GM23248 (cell line): ENCODE measurements around the gene KLHL41. TPM values are rescaled to one million over a fixed set of nuclear protein-coding genes. Genes with fewer than 3 reads are reported as not detected.
A peak's percentile ranks its signal among the peaks of the same experiment; 100 is the strongest.

Source experiments
- DNase-seq: peaks from one replicate; pipeline ENCODE4 v3.0.0-alpha.2; 2015
- H2AFZ ChIP-seq: fragments of 200-600 bp; sonication (generic); 2 replicates; pipeline ENCODE4 v1.6.1; 2016; ENCODE audit warnings: antibody characterized with exemption
- H3F3A ChIP-seq: fragments of 200-600 bp; sonication (generic); 2 replicates; pipeline ENCODE4 v1.6.1; 2016; ENCODE audit warnings: mild to moderate bottlenecking, antibody characterized with exemption, mixed run types; ENCODE audit not compliant: insufficient read depth
- H3K27ac ChIP-seq: fragments of 200-600 bp; sonication (generic); 2 replicates; pipeline ENCODE4 v1.5.1; 2016; ENCODE audit warnings: mild to moderate bottlenecking
- H3K27me3 ChIP-seq: fragments of 200-600 bp; sonication (generic); replicated peaks from 2 replicates; pipeline ENCODE4 v1.6.1; 2016; ENCODE audit warnings: mild to moderate bottlenecking; ENCODE audit not compliant: insufficient read depth
- H3K36me3 ChIP-seq: fragments of 200-600 bp; sonication (generic); 2 replicates; pipeline ENCODE4 v1.6.1; 2016; ENCODE audit warnings: low read depth, mild to moderate bottlenecking
- H3K4me1 ChIP-seq: fragments of 200-600 bp; sonication (generic); 2 replicates; pipeline ENCODE4 v1.6.1; 2016; ENCODE audit warnings: mild to moderate bottlenecking; ENCODE audit not compliant: insufficient read depth
- H3K4me2 ChIP-seq: fragments of 200-600 bp; sonication (generic); one replicate; pipeline ENCODE4 v1.6.1; 2016; ENCODE audit warnings: mild to moderate bottlenecking; ENCODE audit not compliant: unreplicated experiment
- H3K4me3 ChIP-seq: fragments of 200-600 bp; sonication (generic); 2 replicates; pipeline ENCODE4 v1.5.1; 2016; ENCODE audit warnings: mild to moderate bottlenecking
- H3K79me2 ChIP-seq: fragments of 200-600 bp; sonication (generic); 2 replicates; pipeline ENCODE4 v1.6.1; 2016; ENCODE audit warnings: mild to moderate bottlenecking; ENCODE audit not compliant: insufficient read depth
- H3K9ac ChIP-seq: fragments of 200-600 bp; sonication (generic); 2 replicates; pipeline ENCODE4 v1.6.1; 2016; ENCODE audit warnings: mild to moderate bottlenecking
- H3K9me2 ChIP-seq: fragments of 200-600 bp; sonication (generic); 2 replicates; pipeline ENCODE4 v1.6.1; 2016; ENCODE audit warnings: mixed run types, mild to moderate bottlenecking, moderate library complexity; ENCODE audit not compliant: insufficient read depth
- H3K9me3 ChIP-seq: fragments of 200-600 bp; sonication (generic); one replicate; pipeline ENCODE4 v1.6.1; 2017; ENCODE audit warnings: low read depth
- H4K20me1 ChIP-seq: fragments of 200-600 bp; sonication (generic); 2 replicates; pipeline ENCODE4 v1.6.0; 2016; ENCODE audit not compliant: insufficient read depth
- EZH2 ChIP-seq: fragments of 200-600 bp; sonication (generic); IDR thresholded peaks from 2 replicates; pipeline ENCODE4 v1.6.1; 2018; ENCODE audit warnings: antibody characterized with exemption, mild to moderate bottlenecking; ENCODE audit not compliant: insufficient read depth, poor library complexity, severe bottlenecking
- EZH2phosphoT487 ChIP-seq: fragments of 200-600 bp; sonication (generic); IDR thresholded peaks from 2 replicates; pipeline ENCODE4 v1.6.1; 2018; ENCODE audit warnings: antibody characterized with exemption, moderate library complexity, mild to moderate bottlenecking, low read depth; ENCODE audit not compliant: insufficient read depth
- whole genome bisulfite sequencing, 2 experiments: methylation state at CpG; one replicate each; pipeline ENCODE4 v1.1.6; 2015 to 2017; ENCODE audit warnings: low lambda C conversion rate in 2 of 2, low coverage in 1 of 2; ENCODE audit errors: missing lambda C conversion rate in 2 of 2; 5-methylcytosine and 5-hydroxymethylcytosine counted together
- in situ Hi-C: fragments of 300-500 bp; cut with MboI; formaldehyde crosslinking; loops from 2 replicates; pipeline ENCODE4 v1.15.0; 2020
- polyA plus RNA-seq: library from polyadenylated mRNA; unstranded; fragments of >200 nt; fragmentation: Nextera tagmentation; extraction: Ambion mirVana; gene quantifications from 2 replicates; pipeline ENCODE4 v1.2.1, GENCODE V29; 2016
- total RNA-seq: library from RNA; depleted of rRNA; stranded (reverse); fragments of >200 nt; shearing (Covaris generic); gene quantifications from 2 replicates; pipeline ENCODE4 v1.2.3, GENCODE V29; 2014

The KLHL41 gene
- total and polyA plus RNA-seq, 2 experiments from 2014 or later: 0.11 TPM

- WGBS, 2 experiments: 85 to 90% methylated on average over 2 of the region's 2 CpGs
- in situ Hi-C loops: no loop called here
- Histone ChIP-seq H3K27ac (no peak overlapping the region), H3K9ac (no peak overlapping the region), H3K4me1 (no peaks in the 10 kb centered on the region), H3K9me2 (no peaks in the 10 kb centered on the region), H3K9me3 (no peaks in the 10 kb centered on the region), H3F3A (no peaks in the 10 kb centered on the region), H3K36me3 (peaks cover 17% of the 10 kb centered on the region; the same call in 1 of the 2 replicates), H4K20me1 (no peaks in the 10 kb centered on the region), H2AFZ (no peak overlapping the region), H3K4me3 (no peak overlapping the region), H3K4me2 (no peak overlapping the region), H3K27me3 (no peaks in the 10 kb centered on the region), H3K79me2 (no peaks in the 10 kb centered on the region)
- no peak for DNase-seq
- no peak for TF ChIP-seq EZH2
- no peak for TF ChIP-seq EZH2phosphoT487
Measured at GRCh38 chr2:169493360-169493759, 16.1 kb upstream of the KLHL41 start.

GRCh38 chr2:169495310-169495928 lies 14.1 kb upstream of the KLHL41 start:
- Histone ChIP-seq H3K9ac (no peak overlapping the region), H3K4me2 (no peak overlapping the region), H3K79me2 (no peaks in the 10 kb centered on the region), H3K9me2 (no peaks in the 10 kb centered on the region), H3K27ac (no peak overlapping the region), H3K4me1 (no peaks in the 10 kb centered on the region), H3F3A (no peaks in the 10 kb centered on the region), H3K27me3 (no peaks in the 10 kb centered on the region), H3K4me3 (no peak overlapping the region), H3K36me3 (peaks cover 11% of the 10 kb centered on the region; the same call in 1 of the 2 replicates), H2AFZ (no peak overlapping the region), H4K20me1 (no peaks in the 10 kb centered on the region), H3K9me3 (no peaks in the 10 kb centered on the region)
- no peak for DNase-seq
- no peak for TF ChIP-seq EZH2
- no peak for TF ChIP-seq EZH2phosphoT487
- 97 to 98% methylated on average over 5 of the region's 5 CpGs for WGBS, 2 experiments
- in situ Hi-C loops: no loop called here

GRCh38 chr2:169504651-169505050 lies 4.9 kb upstream of the KLHL41 start:
- 98 to 99% methylated on average over 19 of the region's 19 CpGs for WGBS, 2 experiments
- Histone ChIP-seq H3K79me2 (no peaks in the 10 kb centered on the region), H2AFZ (no peak overlapping the region), H4K20me1 (no peaks in the 10 kb centered on the region), H3K9ac (no peak overlapping the region), H3K4me1 (peaks cover 9% of the 10 kb centered on the region), H3K9me2 (no peaks in the 10 kb centered on the region), H3K4me2 (no peak overlapping the region), H3K27me3 (no peaks in the 10 kb centered on the region), H3K9me3 (no peaks in the 10 kb centered on the region), H3K36me3 (peaks cover 4% of the 10 kb centered on the region; the same call in 1 of the 2 replicates), H3K27ac (no peak overlapping the region), H3K4me3 (no peak overlapping the region), H3F3A (peaks cover 11% of the 10 kb centered on the region; the same call in 1 of the 2 replicates)
- TF ChIP-seq EZH2 (no peak), EZH2phosphoT487 (no peak)
- in situ Hi-C loops: no loop called here
- no peak for DNase-seq

GRCh38 chr2:169507698-169508097 lies 1.8 kb upstream of the KLHL41 start:
- Histone ChIP-seq H3K9me2 (no peaks in the 10 kb centered on the region), H3K4me3 (no peak overlapping the region), H3K4me2 (no peak overlapping the region), H2AFZ (no peak overlapping the region), H3K27ac (peak overlapping the region; percentile 13; the same call in 1 of the 2 replicates), H3K79me2 (no peaks in the 10 kb centered on the region), H4K20me1 (no peaks in the 10 kb centered on the region), H3K36me3 (no peaks in the 10 kb centered on the region), H3K27me3 (no peaks in the 10 kb centered on the region), H3F3A (peaks cover 11% of the 10 kb centered on the region; the same call in 1 of the 2 replicates), H3K4me1 (peaks cover 9% of the 10 kb centered on the region), H3K9me3 (no peaks in the 10 kb centered on the region), H3K9ac (no peak overlapping the region)
- in situ Hi-C loops: no loop called here
- TF ChIP-seq EZH2 (no peak), EZH2phosphoT487 (no peak)
- DNase-seq: peak; percentile 69
